HG02571 (cell line): ENCODE measurements around the gene GALT.

Source experiments
- ATAC-seq: cut with Tn5 transposase; IDR thresholded peaks from one replicate; pipeline ENCODE4 v1.9.1; 2021; ENCODE audit warnings: mild to moderate bottlenecking, moderate library complexity; ENCODE audit not compliant: unreplicated experiment

The GALT gene

DNA sequence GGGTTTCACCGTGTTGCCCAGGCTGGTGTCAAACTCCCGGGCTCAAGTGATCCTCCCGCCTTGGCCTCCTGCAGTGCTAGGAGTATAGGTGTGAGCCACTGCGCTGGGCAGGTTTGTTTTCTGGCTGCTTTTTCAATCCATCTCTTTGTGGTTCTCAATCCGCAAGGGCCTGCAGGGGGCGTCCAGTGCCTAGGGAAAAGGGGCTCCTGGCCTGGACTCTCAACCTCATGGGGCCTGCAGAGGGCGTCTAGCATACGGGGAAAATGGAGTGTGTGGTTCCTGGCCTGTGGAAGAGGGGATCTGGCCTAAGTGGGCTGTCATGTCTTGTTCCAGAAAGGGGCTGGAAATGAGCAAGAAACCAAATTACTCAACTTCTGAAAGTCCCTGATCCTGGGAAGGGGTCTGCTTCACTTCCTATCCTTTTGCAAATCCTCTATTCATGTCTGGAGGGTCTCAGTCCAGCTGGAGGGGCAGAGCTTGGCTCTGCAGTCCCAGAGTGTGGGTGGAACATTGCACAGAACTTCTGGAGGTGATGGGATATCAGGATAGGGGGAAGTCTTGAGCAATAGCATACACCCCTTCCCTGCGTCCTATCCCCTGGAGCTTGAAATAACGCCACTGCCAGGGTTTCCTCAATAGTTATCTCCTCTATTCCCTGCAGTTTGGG, 28.7 kb downstream of the GALT start:
- ATAC-seq: no peak

DNA sequence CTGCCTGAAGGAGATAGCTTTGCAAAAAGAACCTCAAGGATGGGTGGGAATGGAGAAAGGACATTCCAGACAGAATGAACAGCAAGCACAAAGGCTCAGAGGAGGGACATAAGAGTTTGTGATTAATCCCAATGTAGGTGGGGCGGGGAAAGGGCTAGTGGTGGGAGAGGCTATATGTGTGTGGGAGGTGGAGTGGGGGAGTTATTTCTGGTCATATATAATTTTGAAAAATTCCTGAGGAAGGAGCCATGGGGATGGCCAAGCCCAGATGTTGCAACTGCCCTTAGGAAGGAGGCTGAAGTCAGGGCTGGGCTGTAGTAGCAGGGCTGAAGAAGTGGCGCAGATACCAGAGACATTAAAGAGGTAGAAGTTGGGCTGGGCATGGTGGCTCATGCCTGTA, 29.4 kb downstream of the GALT start:
- ATAC-seq: no peak

DNA sequence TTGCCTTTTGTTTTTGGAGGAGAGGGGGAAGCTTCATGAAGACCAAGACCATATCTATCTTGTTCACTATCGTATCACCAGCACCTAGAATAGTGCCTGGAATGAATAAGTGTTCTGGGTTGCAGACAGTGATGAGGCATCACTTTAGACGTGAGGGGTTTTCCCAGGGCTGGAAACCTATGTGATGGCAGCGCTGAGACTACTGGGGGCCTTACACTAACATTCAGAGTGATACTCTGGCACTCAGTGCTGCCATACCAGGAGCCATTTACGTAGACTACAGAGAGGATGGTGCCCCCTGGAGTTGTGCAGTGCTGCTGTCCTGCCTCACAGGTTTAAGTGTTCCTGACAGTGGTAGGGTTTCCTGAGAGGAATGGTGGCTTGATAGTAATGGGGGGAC, 37.7 kb downstream of the GALT start:
- ATAC-seq: no peak

DNA sequence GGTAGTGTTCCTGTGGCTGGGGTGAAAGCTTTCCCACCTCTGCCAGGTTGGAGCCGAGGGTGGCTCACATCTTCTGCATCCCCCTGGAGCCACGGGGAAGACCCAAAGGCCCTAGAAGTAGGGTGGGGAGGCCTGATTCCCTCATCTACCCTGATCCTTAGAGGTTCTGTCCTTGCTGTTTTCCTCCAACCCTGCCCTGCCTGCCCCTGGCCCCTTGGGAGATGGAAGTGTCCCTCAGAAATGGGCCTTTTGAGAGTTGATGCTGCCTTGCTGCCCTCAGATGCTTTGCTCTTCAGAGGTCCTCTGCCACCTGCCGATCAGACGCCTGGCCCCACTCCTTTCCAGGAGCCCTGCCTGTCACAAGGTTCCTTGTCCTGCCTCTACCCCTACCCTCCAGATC, 38.3 kb downstream of the GALT start:
- ATAC-seq: no peak

DNA sequence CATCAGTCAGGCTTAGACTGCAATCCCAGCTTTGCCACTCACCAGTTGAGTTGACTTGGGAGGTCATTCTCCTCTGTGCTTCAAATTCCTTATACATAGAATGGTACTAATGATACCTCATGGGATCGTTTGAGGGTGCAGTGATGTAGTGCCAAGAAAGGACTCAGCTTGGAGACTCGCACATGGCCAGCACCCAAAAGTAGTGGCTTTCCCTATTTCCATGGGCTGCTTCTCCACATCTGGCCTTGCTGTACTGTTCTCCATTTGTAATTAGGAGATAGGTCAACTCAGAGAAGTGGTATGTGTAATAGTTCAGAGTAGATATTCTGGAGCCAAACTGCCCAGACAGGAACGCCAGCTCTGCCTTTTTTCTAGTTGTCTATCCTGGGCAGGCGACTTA, 39.1 kb downstream of the GALT start:
- ATAC-seq: no peak

DNA sequence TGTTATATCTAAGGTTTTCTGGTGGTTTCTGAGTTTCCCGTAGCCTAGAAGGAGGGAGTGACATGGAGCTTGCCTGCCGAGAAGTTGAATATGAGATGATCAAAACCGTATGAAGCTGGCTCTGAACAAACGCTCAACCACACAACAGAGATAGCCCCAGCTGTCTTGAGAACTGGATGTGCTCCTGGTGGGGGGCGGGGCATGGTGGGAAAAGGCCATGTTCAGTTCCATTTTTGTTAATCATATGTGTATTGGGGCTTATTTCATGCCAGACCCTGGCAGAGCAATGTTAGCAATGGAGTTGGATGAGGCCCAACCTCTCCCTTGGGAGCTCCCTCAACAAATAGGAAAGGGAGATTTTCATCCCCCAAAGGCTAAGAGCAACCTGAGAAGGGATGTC, 39.8 kb downstream of the GALT start:
- no peak for ATAC-seq

DNA sequence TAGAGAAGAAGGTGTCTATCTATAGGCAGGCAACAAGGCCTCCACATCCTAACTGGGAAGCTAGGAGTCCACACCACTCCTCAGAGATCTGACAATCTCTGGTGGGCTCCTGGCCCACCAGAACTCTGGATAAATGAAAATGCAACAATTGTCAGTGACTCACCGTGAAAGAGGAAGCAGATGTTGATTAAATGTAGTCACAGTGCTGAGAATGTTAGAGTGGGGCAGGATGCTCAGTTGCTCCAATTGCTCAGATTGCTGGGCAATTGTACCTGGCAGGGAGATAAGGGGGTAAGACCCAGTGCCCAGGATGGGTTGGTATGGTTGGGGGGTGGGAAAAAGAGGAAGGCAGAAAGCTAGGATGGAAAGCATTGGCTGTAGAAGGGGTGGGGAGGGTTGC, 40.3 kb downstream of the GALT start:
- ATAC-seq: no peak

DNA sequence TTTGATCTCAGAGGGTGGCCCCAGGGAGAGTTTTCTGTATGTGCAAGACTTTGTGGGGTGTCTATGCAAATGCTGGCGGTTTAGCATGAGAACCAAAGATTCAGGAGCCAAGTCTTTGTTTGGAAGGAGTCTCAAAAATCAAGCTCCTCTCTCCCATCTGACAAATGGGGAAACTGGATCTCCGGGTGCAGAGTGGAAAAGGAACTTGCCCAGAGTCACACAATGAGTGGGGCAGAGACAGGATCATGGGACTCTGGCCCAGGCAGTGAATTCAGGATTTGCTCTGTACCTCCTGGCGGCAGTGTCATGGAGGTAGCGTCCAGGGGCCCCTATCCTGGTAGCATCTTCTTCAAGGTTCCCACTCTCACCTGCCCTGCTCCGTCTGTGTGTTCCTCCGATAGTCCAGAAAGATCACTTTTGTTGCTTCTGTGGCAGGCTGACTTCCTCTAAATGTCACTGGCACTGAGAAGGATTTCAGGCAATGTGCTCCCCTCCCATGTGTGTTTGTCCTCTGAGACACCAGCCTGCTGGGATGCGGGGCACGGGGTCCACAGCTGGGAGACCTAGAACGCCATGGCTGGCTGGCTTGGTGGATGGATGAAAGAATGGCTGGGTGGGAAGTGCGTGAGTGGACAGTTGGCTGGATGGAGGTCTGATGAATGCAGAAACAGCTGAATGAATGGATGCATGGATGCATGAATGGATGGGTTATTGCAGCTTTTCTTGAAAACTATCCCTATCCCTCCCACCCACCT, 41.0 kb downstream of the GALT start:
- no peak for ATAC-seq

DNA sequence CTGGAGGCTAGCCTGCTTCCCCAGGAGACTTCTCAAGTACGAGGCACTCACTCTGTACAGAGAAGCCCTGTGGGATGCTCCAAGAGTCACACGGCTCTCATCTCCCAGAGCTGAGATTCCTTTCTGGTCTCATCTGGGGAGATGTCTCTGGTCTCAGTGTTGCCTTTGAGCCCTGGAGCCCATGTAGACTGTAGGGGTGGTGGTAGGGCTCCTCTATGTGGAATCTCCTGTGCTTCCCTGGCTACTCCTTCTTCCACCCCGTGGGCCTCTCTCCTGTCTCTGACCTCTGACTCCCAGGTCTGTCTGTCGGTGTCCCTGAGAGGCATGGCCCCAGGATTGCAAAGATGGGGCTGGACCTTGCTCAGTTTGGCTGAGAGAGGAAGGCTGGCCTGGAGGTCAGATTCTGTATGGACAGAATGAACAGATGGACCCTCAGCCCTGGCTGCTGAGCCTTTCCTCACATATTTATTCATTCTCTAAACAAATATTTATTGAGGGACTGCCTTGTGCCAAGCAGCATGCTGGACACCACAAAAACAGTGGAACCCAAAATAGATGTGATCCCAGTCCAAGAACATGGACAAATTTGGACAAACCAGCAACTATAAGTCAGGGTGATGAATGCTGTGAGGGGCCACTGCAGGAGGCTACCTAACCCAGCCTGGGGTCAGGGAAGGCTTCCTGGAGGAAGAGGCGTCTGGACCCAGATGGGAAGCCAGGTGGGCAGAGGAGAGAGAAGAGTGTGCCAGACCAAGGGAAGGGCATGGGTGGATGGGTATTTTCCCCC, 42.0 kb downstream of the GALT start:
- no peak for ATAC-seq

DNA sequence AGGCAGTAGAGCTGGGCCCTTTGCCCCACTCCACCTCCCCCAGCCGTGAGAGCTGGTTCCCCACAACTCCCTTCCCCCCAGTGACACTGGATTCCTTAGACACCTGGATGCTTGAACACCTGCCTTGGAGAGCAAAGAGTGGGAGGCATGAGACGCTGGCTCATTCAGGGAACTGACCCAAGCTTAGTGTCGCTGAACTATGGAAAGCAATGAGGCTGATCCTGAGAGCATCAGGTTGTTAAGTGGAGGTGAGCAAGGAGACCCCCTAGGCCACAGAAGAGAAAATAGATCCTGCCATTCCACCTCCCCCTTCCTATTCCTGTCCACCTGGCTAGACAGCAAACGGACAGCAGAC, 42.6 kb downstream of the GALT start:
- no peak for ATAC-seq

DNA sequence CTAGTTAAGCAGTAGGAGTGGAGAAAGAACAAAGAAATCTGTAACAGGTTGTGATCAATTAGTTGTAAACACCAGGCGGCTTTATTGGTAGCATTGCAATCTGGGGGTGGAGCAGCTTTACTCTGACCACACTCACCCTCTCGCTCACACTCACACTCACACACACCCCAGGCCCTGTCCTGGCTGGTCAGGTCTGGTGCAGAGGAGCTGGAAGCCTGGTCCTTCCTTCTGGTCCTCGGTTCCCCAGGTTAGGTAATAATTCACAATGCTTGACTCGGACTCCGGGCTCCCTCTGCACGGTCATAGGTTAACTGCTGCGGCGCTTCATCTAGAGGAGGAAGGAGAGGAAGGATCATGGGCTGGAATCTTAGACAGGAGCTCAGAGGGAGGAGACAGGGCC, 43.0 kb downstream of the GALT start:
- ATAC-seq: no peak

DNA sequence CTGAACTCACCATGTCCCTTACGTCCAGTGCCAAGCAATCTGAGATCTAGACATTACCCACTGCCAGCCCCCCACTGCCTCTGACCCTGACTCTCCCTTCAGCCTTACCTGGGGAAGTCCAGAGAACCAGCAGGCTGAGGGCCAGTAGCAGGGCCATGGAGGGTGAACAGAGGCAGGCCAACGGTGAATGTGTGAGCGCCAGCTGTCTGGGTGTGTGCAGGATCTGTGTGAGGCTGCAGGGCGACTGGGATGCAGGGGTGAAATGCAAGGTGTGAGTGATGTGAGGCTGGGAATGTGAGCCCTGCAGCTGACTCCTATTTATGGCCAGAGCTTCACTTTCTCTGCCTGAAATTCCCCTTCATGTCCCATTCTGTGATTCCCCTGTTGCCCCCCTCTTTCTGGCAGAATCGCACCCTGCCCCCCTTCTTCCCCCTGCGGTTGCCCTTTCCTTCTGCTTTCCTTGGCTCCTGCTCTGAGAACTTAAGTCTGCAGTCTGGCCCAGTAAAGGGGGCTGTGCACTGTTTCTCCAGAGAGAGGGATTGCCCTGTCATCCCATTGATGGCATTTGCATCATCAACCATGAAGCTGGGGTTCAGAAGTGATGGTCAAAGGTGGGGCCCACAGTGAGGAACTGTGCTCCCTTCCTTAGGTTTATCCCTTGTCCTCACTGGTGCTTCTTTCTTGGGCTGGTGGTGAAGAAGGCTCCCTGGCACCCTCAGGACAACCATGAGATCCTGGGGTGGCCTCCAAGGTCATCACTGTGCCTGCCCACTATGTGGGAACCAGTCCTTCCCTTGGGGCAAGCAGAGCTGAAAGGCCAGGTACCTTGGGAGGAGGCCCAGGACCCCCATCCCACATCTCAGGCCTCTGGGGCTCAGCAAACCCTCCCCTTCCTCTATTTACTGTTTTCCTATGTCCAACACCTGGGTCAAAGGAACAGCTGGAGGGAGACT, 44.8 kb downstream of the GALT start, which contains the start of gene CCL19:
Gene CCL19, minus strand, starts transcription at position 294 of the 953 bp plus-strand sequence. Its CDS starts 137 bp downstream, at position 157.
- no peak for ATAC-seq

DNA sequence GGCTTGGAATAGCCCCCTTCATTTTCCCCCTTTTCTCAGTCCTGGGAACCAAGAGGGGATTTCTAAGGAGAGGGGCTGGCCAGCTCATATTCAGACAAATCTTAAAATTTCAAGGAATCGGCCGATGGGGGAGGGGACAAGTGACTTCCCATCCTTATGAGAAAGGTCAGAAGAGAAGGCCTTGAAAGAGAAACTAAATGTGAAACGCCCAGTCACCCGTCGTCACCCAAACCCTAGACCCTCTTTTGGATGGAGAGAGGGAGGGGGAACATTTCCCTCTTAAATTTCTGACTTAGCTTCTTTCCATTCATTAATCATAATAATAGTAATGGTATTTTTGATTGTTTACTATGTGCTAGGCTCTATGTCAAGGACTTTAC, 45.5 kb downstream of the GALT start:
- ATAC-seq: no peak

DNA sequence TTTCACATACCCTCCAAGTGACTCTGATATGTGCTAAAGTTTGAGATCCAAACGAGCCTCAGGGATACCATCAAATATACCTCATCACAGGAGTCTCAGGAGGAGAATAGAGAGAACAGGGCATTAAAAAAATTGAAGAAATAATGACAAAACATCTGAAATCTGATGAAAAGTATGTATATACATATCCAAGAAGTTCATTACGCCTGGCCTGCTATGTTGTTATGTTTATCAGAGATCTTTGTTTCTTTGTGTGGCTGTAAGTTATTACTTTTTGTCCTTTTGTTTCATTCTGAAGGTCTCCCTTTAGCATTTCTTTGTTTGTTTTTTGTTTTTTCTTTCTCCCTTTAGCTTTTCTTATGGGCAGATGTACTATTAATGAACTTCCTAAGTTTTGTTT, 47.1 kb downstream of the GALT start:
- no peak for ATAC-seq

DNA sequence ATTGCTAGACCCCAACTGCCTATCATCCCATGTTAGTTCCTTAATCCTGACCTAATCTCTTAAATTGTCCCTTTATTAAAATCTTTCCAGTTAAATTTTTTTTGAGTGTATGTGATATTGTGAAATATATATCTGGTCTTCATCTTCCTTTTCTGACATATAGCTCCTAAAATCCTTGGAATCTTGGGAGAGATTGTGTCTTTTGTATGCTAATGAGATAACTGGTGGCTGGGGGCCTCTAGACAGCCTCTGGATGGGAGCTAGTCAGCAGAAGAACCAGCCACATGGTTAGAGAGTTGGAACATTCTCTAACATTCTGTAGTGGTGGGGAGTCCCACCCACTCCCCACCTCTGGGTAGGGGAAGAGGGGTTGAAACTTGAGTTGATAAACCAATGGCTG, 48.3 kb downstream of the GALT start:
- no peak for ATAC-seq
